Breast epithelium (tissue), 4 donors: ENCODE data around the gene ATP2B2. TPM values are rescaled to one million over a fixed set of nuclear protein-coding genes. Genes with fewer than 3 reads are reported as not detected.

Experiments used
- DNase-seq, 2 donors: peaks; one replicate each; pipeline ENCODE4 v3.0.0-alpha.2; 2019; ENCODE audit warnings: low spot score in 2 of 2
- H3K27ac ChIP-seq, 2 donors: fragments of 200-600 bp; sonication (generic) in 1 of 2; one replicate each; pipeline ENCODE4 v1.5.1; 2016 to 2019; ENCODE audit warnings: mild to moderate bottlenecking in 1 of 2
- H3K27me3 ChIP-seq, 2 donors: fragments of 200-600 bp; sonication (generic) in 1 of 2; one replicate each; pipeline versions ENCODE4 v1.5.1 to v1.6.0; 2017 to 2019; ENCODE audit warnings: control low read depth in 1 of 2, mild to moderate bottlenecking in 1 of 2
- H3K36me3 ChIP-seq: fragments of 200-600 bp; one replicate; pipeline ENCODE4 v1.5.1; 2019
- H3K4me1 ChIP-seq, 2 donors: fragments of 200-600 bp; sonication (generic); one replicate each; pipeline ENCODE4 v1.5.1; 2016 to 2019; ENCODE audit warnings: control low read depth in 1 of 2
- H3K4me3 ChIP-seq, 3 donors: fragments of 200-600 bp; sonication (generic); 1 replicate in 2 of 3; 2 replicates in 1 of 3; pipeline ENCODE4 v1.5.1; 2016 to 2019; ENCODE audit warnings: mild to moderate bottlenecking in 3 of 3, moderate library complexity in 2 of 3
- H3K9me3 ChIP-seq, 2 donors: fragments of 200-600 bp; sonication (generic) in 1 of 2; one replicate each; pipeline ENCODE4 v1.5.1; 2016 to 2019; ENCODE audit warnings: control low read depth in 1 of 2
- CTCF ChIP-seq, 3 donors: fragments of 450-650 bp; IDR thresholded peaks; one replicate each; pipeline ENCODE4 v1.5.1; 2016 to 2017; ENCODE audit warnings: antibody characterized with exemption in 3 of 3, mild to moderate bottlenecking in 3 of 3, moderate library complexity in 3 of 3
- POLR2A ChIP-seq: fragments of 450-650 bp; IDR thresholded peaks from one replicate; pipeline ENCODE4 v1.6.1; 2016; ENCODE audit warnings: antibody characterized with exemption, mild to moderate bottlenecking, moderate library complexity
- POLR2AphosphoS5 ChIP-seq, 3 donors: sonication (generic); formaldehyde crosslinking; IDR thresholded peaks; one replicate each; pipeline ENCODE4 v1.6.1; 2017; ENCODE audit warnings: antibody characterized with exemption in 3 of 3
- intact Hi-C: fragments of 100-400 bp; cut with DNase I; formaldehyde crosslinking; loops from one replicate; pipeline ENCODE4 v1.15.1; 2023; ENCODE audit warnings: low total_unique reads
- total RNA-seq, 3 donors: library from RNA; depleted of rRNA; stranded (reverse); fragments of >200 nt; gene quantifications; one replicate each; pipeline ENCODE4 v1.1.0, GENCODE V29; 2016

Gene ATP2B2
- total RNA-seq, 3 donors from 2014 or later = under 0.01 to 0.15 TPM; not detected in 1

- peaks cover 0 to 11% of the 10 kb centered on the region in 2 donors for H3K9me3 ChIP-seq
- intact Hi-C loops = no loop called here
- TF ChIP-seq POLR2AphosphoS5 (IDR thresholded peaks at IDR 0.05) (no peak), CTCF (IDR thresholded peaks at IDR 0.05) (no peak), POLR2A (no peak)
These were observed 129.9 kb downstream of the ATP2B2 start for GRCh38 chr3:10375296-10376053.

GRCh38 chr3:10374311-10374710 lies 131.1 kb downstream of the ATP2B2 start:
- Histone ChIP-seq H3K27me3 (no peaks in the 10 kb centered on the region), H3K36me3 (no peaks in the 10 kb centered on the region), H3K9me3 (peaks cover 0 to 11% of the 10 kb centered on the region in 2 donors), H3K4me3 (no peak overlapping the region), H3K4me1 (no peaks in the 10 kb centered on the region), H3K27ac (no peak overlapping the region)
- intact Hi-C loops = no loop called here
- DNase-seq = no peak
- TF ChIP-seq POLR2A (no peak), POLR2AphosphoS5 (IDR thresholded peaks at IDR 0.05) (no peak), CTCF (IDR thresholded peaks at IDR 0.05) (no peak)

More at GRCh38 chr3:10375296-10376053, 129.9 kb downstream of the ATP2B2 start:
- H3K4me1 ChIP-seq = no peaks in the 10 kb centered on the region
- H3K27me3 ChIP-seq = no peaks in the 10 kb centered on the region
- H3K36me3 ChIP-seq = no peaks in the 10 kb centered on the region
- no peak overlapping the region for H3K27ac ChIP-seq
- no peak overlapping the region for H3K4me3 ChIP-seq
- no peak for DNase-seq

GRCh38 chr3:10373686-10374261 lies 131.6 kb downstream of the ATP2B2 start:
- no peaks in the 10 kb centered on the region for H3K4me1 ChIP-seq
- DNase-seq = no peak
- no peak overlapping the region for H3K27ac ChIP-seq
- intact Hi-C loops = no loop called here
- H3K9me3 ChIP-seq = peaks cover 0 to 11% of the 10 kb centered on the region in 2 donors
- no peak for TF ChIP-seq POLR2AphosphoS5 (IDR thresholded peaks at IDR 0.05)
- TF ChIP-seq CTCF (IDR thresholded peaks at IDR 0.05) = no peak
- TF ChIP-seq POLR2A = no peak
- no peaks in the 10 kb centered on the region for H3K27me3 ChIP-seq
- no peak overlapping the region for H3K4me3 ChIP-seq
- H3K36me3 ChIP-seq = no peaks in the 10 kb centered on the region

GRCh38 chr3:10371789-10372188 lies 133.6 kb downstream of the ATP2B2 start:
- intact Hi-C loops = no loop called here
- H3K4me1 ChIP-seq = no peaks in the 10 kb centered on the region
- no peak for DNase-seq
- no peak for TF ChIP-seq POLR2AphosphoS5 (IDR thresholded peaks at IDR 0.05)
- TF ChIP-seq CTCF (IDR thresholded peaks at IDR 0.05) = no peak
- no peaks in the 10 kb centered on the region for H3K27me3 ChIP-seq
- peaks cover 0 to 11% of the 10 kb centered on the region in 2 donors for H3K9me3 ChIP-seq
- no peaks in the 10 kb centered on the region for H3K36me3 ChIP-seq
- no peak overlapping the region for H3K27ac ChIP-seq
- H3K4me3 ChIP-seq = no peak overlapping the region

GRCh38 chr3:10371167-10371566 lies 134.2 kb downstream of the ATP2B2 start:
- no peak overlapping the region for H3K27ac ChIP-seq
- DNase-seq = no peak
- peaks cover 0 to 11% of the 10 kb centered on the region in 2 donors for H3K9me3 ChIP-seq
- H3K4me1 ChIP-seq = no peaks in the 10 kb centered on the region
- intact Hi-C loops = no loop called here
- no peak for TF ChIP-seq POLR2AphosphoS5 (IDR thresholded peaks at IDR 0.05)
- no peak for TF ChIP-seq CTCF (IDR thresholded peaks at IDR 0.05)
- TF ChIP-seq POLR2A = no peak
- H3K36me3 ChIP-seq = no peaks in the 10 kb centered on the region
- H3K4me3 ChIP-seq = no peak overlapping the region
- no peaks in the 10 kb centered on the region for H3K27me3 ChIP-seq
